KBM-7 (cell line): ENCODE results near the gene C10orf105.

Experiments used
- DNase-seq: peaks from one replicate; pipeline ENCODE4 v3.0.0-alpha.2; 2015
- in situ Hi-C: fragments of 300-500 bp; cut with MboI; formaldehyde crosslinking; loops from 2 replicates; pipeline ENCODE4 v1.14.3; 2020; ENCODE audit warnings: low sequenced_read_pairs, low pct_unique_long_range_greater_than_20kb, mixed read lengths

The C10orf105 gene

GRCh38 chr10:71719464-71720201 lies at the start of gene C10orf105:
Gene C10orf105 (minus strand): TSS chr10:71719778. CDS start chr10:71716337, 3,441 bp downstream.
- no peak for DNase-seq

GRCh38 chr10:71767420-71768035 lies 48.0 kb upstream of the C10orf105 start:
- in situ Hi-C loops: no loop called here
- no peak for DNase-seq

More at GRCh38 chr10:71719464-71720201, at the start of gene C10orf105:
- in situ Hi-C loops: no loop called here

- in situ Hi-C loops: no loop called here
- no peak for DNase-seq
These were observed 47.3 kb upstream of the C10orf105 start for GRCh38 chr10:71766717-71767419.

- in situ Hi-C loops: no loop called here
- no peak for DNase-seq
These were observed 46.5 kb upstream of the C10orf105 start for GRCh38 chr10:71765906-71766716.

- in situ Hi-C loops: no loop called here
- no peak for DNase-seq
These were observed 45.8 kb upstream of the C10orf105 start for GRCh38 chr10:71765176-71765904.

GRCh38 chr10:71763352-71764127 lies 44.0 kb upstream of the C10orf105 start:
- in situ Hi-C loops: no loop called here
- DNase-seq: no peak

GRCh38 chr10:71762324-71762723 lies 42.7 kb upstream of the C10orf105 start:
- in situ Hi-C loops: no loop called here
- no peak for DNase-seq

- in situ Hi-C loops: no loop called here
- DNase-seq: no peak
These were observed 42.0 kb upstream of the C10orf105 start for GRCh38 chr10:71761541-71762113.

- in situ Hi-C loops: no loop called here
These were observed 41.5 kb upstream of the C10orf105 start for GRCh38 chr10:71761105-71761511.

GRCh38 chr10:71757399-71757922 lies 37.9 kb upstream of the C10orf105 start:
- DNase-seq: no peak
- in situ Hi-C loops: no loop called here

More at GRCh38 chr10:71761105-71761511, 41.5 kb upstream of the C10orf105 start:
- no peak for DNase-seq

- in situ Hi-C loops: no loop called here
- DNase-seq: no peak
These were observed 37.0 kb upstream of the C10orf105 start for GRCh38 chr10:71756311-71757191.

- no peak for DNase-seq
- in situ Hi-C loops: no loop called here
These were observed 35.8 kb upstream of the C10orf105 start for GRCh38 chr10:71755179-71755879.

- DNase-seq: no peak
- in situ Hi-C loops: no loop called here
These were observed 35.0 kb upstream of the C10orf105 start for GRCh38 chr10:71754562-71754961.

- no peak for DNase-seq
- in situ Hi-C loops: no loop called here
These were observed 34.5 kb upstream of the C10orf105 start for GRCh38 chr10:71753960-71754505.

- peak; percentile 95 for DNase-seq
- in situ Hi-C loops: no loop called here
These were observed 33.7 kb upstream of the C10orf105 start for GRCh38 chr10:71753091-71753959.
